Measurements from ENCODE around the gene GTF3C6.

DNA sequence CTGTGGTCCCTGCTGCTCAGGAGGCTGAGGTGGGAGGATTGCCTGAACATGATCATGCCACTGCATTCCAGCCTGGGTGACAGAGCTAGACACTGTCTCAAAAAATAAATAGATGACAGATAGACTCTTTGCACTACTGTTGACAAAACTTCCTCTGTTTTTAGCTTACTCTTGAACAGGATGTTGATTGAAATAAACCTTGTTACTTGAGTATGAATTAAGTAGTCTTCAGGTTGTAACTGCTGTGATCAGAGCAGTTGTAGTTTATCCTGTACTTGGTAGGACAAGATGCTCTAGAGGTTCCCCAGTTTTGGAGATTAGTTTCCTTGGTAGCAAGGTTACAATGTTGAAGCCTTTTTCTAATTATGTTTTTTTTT is 1.5 kb downstream of the GTF3C6 start:
- no peak for TF ChIP-seq POLR2A (IDR thresholded peaks at IDR 0.05)
- TF ChIP-seq, protein P1, sequence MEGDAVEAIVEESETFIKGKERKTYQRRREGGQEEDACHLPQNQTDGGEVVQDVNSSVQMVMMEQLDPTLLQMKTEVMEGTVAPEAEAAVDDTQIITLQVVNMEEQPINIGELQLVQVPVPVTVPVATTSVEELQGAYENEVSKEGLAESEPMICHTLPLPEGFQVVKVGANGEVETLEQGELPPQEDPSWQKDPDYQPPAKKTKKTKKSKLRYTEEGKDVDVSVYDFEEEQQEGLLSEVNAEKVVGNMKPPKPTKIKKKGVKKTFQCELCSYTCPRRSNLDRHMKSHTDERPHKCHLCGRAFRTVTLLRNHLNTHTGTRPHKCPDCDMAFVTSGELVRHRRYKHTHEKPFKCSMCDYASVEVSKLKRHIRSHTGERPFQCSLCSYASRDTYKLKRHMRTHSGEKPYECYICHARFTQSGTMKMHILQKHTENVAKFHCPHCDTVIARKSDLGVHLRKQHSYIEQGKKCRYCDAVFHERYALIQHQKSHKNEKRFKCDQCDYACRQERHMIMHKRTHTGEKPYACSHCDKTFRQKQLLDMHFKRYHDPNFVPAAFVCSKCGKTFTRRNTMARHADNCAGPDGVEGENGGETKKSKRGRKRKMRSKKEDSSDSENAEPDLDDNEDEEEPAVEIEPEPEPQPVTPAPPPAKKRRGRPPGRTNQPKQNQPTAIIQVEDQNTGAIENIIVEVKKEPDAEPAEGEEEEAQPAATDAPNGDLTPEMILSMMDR (IDR thresholded peaks at IDR 0.05): no peak

All from thyroid gland (tissue), 4 donors.